DMS153 treated with DMSO at 0.1 percent for 48 hours (cell line): Measurements from ENCODE around the gene ANKRD65.
A peak's percentile ranks its signal among the peaks of the same experiment; 100 is the strongest.

Experiments used
- DNase-seq: peaks from one replicate; lab custom pipeline; 2025; ENCODE audit not compliant: unreplicated experiment; lab: John Stamatoyannopoulos, UW

Gene ANKRD65

GRCh38 chr1:1442069-1442770 lies 21.1 kb upstream of the ANKRD65 start:
- DNase-seq = no peak

GRCh38 chr1:1441002-1441888 lies 20.2 kb upstream of the ANKRD65 start:
- DNase-seq = peak; percentile 64

- no peak for DNase-seq
Measured at GRCh38 chr1:1440262-1441001, 19.4 kb upstream of the ANKRD65 start.

GRCh38 chr1:1439546-1440261 lies 18.6 kb upstream of the ANKRD65 start:
- DNase-seq = no peak

GRCh38 chr1:1438531-1439381 lies 17.7 kb upstream of the ANKRD65 start:
- no peak for DNase-seq

- no peak for DNase-seq
Measured at GRCh38 chr1:1437904-1438376, 16.9 kb upstream of the ANKRD65 start.

- no peak for DNase-seq
Measured at GRCh38 chr1:1437033-1437903, 16.2 kb upstream of the ANKRD65 start.

GRCh38 chr1:1436630-1437032 lies 15.6 kb upstream of the ANKRD65 start:
- no peak for DNase-seq

- no peak for DNase-seq
Measured at GRCh38 chr1:1435911-1436629, 15.0 kb upstream of the ANKRD65 start.

- peak; percentile 69 for DNase-seq
Measured at GRCh38 chr1:1435106-1435903, 14.2 kb upstream of the ANKRD65 start, which contains the start of gene VWA1. Gene VWA1, plus strand, starts transcription at chr1:1435690. Its CDS starts 59 bp downstream, at chr1:1435749.

GRCh38 chr1:1434824-1435105 lies 13.7 kb upstream of the ANKRD65 start:
- DNase-seq = no peak

- peak; percentile 77 for DNase-seq
Measured at GRCh38 chr1:1434131-1434823, 13.2 kb upstream of the ANKRD65 start.

GRCh38 chr1:1433804-1434130 lies 12.7 kb upstream of the ANKRD65 start:
- no peak for DNase-seq

- DNase-seq = peak; percentile 98
Measured at GRCh38 chr1:1432951-1433803, 12.1 kb upstream of the ANKRD65 start.

- no peak for DNase-seq
Measured at GRCh38 chr1:1432274-1432950, 11.3 kb upstream of the ANKRD65 start.

- DNase-seq = no peak
Measured at GRCh38 chr1:1431845-1432273, 10.8 kb upstream of the ANKRD65 start.
